ENCODE data around the gene CPAMD8. TPM values are rescaled to one million over a fixed set of nuclear protein-coding genes. Genes with fewer than 3 reads are reported as not detected.

CPAMD8 gene
- total and polyA plus RNA-seq, 10 of the 15 experiments (the other 5 are each of a cell fraction or from before 2014, with no cell fraction given): 0.12 to 0.97 (median 0.25) TPM; not detected in 3

DNA sequence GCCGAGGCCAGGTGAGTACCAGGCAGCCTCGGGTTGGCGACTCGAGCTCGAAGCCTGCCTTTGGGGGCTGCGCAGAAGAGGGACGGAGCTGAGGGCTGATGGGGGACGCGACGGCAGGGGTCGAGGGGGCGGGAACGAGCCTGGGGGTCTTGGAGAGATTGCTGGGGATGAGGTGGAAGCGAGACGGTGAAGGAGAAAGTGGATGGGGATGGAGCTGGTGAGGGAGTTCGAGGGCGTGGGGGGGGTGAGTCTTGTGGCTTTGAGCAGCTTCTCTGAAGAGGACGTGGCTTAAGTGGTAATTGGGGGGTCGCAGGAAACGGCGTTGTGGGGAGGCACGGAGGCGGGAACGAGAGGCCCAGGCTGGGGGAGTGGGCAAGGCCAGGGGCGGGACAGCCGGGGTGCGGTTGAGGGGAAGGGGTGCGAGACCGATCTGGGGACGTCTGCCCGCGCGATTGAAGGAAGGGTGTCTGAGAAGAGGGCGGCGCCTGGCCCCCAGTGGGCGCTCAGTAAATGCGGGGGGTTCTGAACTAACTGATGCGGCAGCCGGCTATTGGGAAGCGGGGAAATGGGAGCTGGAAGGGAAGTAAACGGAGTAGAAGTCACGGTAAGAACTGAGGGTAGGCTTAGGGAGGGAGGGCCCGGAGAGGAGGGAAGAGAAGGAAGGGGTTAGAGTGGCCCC, 49.4 kb upstream of the CPAMD8 start (continued):
- TF ChIP-seq, protein P1, sequence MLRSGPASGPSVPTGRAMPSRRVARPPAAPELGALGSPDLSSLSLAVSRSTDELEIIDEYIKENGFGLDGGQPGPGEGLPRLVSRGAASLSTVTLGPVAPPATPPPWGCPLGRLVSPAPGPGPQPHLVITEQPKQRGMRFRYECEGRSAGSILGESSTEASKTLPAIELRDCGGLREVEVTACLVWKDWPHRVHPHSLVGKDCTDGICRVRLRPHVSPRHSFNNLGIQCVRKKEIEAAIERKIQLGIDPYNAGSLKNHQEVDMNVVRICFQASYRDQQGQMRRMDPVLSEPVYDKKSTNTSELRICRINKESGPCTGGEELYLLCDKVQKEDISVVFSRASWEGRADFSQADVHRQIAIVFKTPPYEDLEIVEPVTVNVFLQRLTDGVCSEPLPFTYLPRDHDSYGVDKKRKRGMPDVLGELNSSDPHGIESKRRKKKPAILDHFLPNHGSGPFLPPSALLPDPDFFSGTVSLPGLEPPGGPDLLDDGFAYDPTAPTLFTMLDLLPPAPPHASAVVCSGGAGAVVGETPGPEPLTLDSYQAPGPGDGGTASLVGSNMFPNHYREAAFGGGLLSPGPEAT (IDR thresholded peaks at IDR 0.05; ENCODE audit: low read depth): 0 out of 2 replicates have a peak, but pooled peaks have one; percentile 13
- TF ChIP-seq, protein P2, sequence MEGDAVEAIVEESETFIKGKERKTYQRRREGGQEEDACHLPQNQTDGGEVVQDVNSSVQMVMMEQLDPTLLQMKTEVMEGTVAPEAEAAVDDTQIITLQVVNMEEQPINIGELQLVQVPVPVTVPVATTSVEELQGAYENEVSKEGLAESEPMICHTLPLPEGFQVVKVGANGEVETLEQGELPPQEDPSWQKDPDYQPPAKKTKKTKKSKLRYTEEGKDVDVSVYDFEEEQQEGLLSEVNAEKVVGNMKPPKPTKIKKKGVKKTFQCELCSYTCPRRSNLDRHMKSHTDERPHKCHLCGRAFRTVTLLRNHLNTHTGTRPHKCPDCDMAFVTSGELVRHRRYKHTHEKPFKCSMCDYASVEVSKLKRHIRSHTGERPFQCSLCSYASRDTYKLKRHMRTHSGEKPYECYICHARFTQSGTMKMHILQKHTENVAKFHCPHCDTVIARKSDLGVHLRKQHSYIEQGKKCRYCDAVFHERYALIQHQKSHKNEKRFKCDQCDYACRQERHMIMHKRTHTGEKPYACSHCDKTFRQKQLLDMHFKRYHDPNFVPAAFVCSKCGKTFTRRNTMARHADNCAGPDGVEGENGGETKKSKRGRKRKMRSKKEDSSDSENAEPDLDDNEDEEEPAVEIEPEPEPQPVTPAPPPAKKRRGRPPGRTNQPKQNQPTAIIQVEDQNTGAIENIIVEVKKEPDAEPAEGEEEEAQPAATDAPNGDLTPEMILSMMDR (IDR thresholded peaks at IDR 0.05 in 2 of 3, conservative IDR thresholded peaks at IDR 0.05 in 1 of 3; ENCODE audit: control insufficient read depth in 2 of 3, extremely low read depth in 1 of 3, insufficient read depth in 1 of 3, low read depth in 3 of 3, low read length in 3 of 3): 0 out of 6 replicates have a peak, but pooled peaks of 1 of the 3 experiments have one; percentile 2

DNA sequence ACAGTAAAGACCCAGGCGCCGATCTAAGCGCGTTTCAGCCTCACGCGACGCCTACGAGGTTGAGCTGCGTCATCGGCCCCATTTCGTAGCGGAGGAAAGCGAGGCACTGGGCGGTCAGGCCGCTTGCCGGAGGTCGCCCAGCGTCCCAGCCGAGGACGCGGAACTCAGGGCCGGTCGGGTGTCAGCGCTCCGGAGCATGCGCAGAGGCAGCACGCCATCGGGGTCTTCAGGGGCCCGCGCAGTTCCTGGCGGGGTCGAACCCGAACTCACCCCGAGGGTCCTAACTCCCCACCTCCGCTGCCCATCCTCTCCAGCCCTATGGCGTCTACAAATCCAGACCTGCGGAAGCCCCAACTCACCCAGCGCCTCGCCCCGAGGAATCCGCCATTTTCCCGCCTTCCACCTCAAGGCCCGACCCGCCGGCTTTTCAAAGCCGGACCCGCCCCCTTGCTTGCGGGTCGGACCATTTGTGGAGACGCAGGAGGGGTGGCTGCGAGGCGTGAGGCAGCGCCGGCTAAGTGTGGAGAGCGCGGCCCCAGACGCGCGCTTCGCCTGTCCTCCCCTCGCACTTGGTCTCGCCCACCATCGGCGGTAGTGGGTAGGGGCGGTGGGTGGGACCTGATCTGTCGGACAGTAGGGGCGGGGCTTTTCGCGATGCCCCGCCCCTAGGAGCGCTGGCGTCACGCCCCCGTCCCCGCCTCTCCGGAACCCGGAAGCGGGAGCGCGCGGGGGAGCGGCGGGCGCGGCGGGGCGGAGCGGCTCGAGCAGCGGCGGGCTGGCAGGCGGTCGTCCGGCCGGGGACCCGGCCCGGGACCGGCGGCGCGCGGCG, 48.6 kb upstream of the CPAMD8 start, which contains the start of the genes HAUS8 and MYO9B:
HAUS8 (minus strand) TSS at position 418 of the 829 bp plus-strand sequence; CDS start at position 388, 30 bp downstream.
MYO9B (plus strand) TSS at position 743 of the 829 bp plus-strand sequence. CDS start 25,941 bp downstream, outside the sequence.
- Histone ChIP-seq H3K9me3 (replicated peaks; ENCODE audit: control insufficient read depth, insufficient read depth, low read length) (no peaks in the 10 kb centered on the region), H3K36me3 (ENCODE audit: control insufficient read depth in 2 of 2, insufficient read depth in 2 of 2, low read length in 1 of 2) (peaks cover 3 to 4% of the 10 kb centered on the region in 2 experiments; a peak in 2 of 4 replicates), H3K4me2 (ENCODE audit: control insufficient read depth, insufficient read depth) (peak within 1 kb of the TSS; percentile 97), H3K9ac (ENCODE audit: control insufficient read depth, insufficient read depth, low read length) (peak within 1 kb of the TSS; percentile 84), H3K27me3 (replicated peaks in 1 of 2; ENCODE audit: control insufficient read depth in 2 of 2, insufficient read depth in 2 of 2, low read length in 1 of 2) (no peaks in the 10 kb centered on the region), H3K4me3 (peak within 1 kb of the TSS; percentile 98), H3K27ac (ENCODE audit: control insufficient read depth, insufficient read depth) (peak within 1 kb of the TSS; percentile 87), H4K20me1 (ENCODE audit: control insufficient read depth, insufficient read depth) (peaks cover 5% of the 10 kb centered on the region), H3K4me1 (ENCODE audit: control insufficient read depth, insufficient read depth, low read length) (peaks cover 29% of the 10 kb centered on the region), H3K79me2 (ENCODE audit: control insufficient read depth, insufficient read depth, low read length) (peaks cover 87% of the 10 kb centered on the region), H2AFZ (ENCODE audit: control insufficient read depth, low read depth, low read length) (peak within 1 kb of the TSS; percentile 75)
- BruUV-seq (replicated peaks): no TSS peak
- under 1% methylated on average over 72 of the region's 103 CpGs for WGBS (ENCODE audit: insufficient coverage, insufficient replicate concordance, low lambda C conversion rate, missing lambda C conversion rate)
- ATAC-seq (peak; percentile 74), FAIRE-seq (peak; percentile 84), DNase-seq (ENCODE audit: low read depth, low spot score) (peak; percentile 95)
- intact Hi-C loops (cut with micrococcal nuclease; ENCODE audit: unreplicated experiment): loop anchor here (1.0 to 2.0 kb wide), 3 partner anchors 60 to 192 kb away; partner anchors contain the start of gene BABAM1
- ChIA-PET POLR2A (interaction anchor here (0.7 to 8.5 kb wide), 3 partner anchors 49 to 148 kb away, joined by 3 to 111 read pairs (median 3); no protein-coding TSS in a partner anchor), RAD21 (ENCODE audit: unreplicated experiment) (interaction anchor here (1.0 to 7.7 kb wide), 7 partner anchors 35 to 206 kb away, joined by 4 to 91 read pairs (median 11); partner anchors contain the start of gene BABAM1), SMC1A (ENCODE audit: uncharacterized antibody, unreplicated experiment) (interaction anchor here (0.6 to 11.7 kb wide), 8 partner anchors 9 to 228 kb away, joined by 3 to 88 read pairs (median 6); partner anchors contain the start of genes ABHD8 and USHBP1), CTCF (interaction anchor here (0.6 to 2.0 kb wide), 6 partner anchors 108 to 360 kb away, joined by 3 to 6 read pairs (median 4); partner anchors contain the start of genes ANKLE1 and BABAM1)
- in situ Hi-C loops (cut with MboI): no loop called here
- peak; percentile 53 for TF ChIP-seq BACH1 (IDR thresholded peaks at IDR 0.05; ENCODE audit: borderline replicate concordance)
- TF ChIP-seq HDGF (IDR thresholded peaks at IDR 0.05): peak; percentile 57; the same call in 1 of the 2 replicates
- no peak for TF ChIP-seq FOS (IDR thresholded peaks at IDR 0.05; ENCODE audit: borderline replicate concordance, extremely low read depth, insufficient read length)
- TF ChIP-seq JUND (IDR thresholded peaks at IDR 0.05; ENCODE audit: low read depth, low read length): peak; percentile 100
- TF ChIP-seq STAT1 (conservative IDR thresholded peaks at IDR 0.05): peak; percentile 98
- peak; percentile 93 for TF ChIP-seq NBN (IDR thresholded peaks at IDR 0.05)
- 0 out of 2 replicates have a peak, but pooled peaks have one; percentile 23 for TF ChIP-seq TCF3 (IDR thresholded peaks at IDR 0.05; ENCODE audit: borderline replicate concordance, insufficient read depth, low read depth, low read length)
- TF ChIP-seq, protein P3, sequence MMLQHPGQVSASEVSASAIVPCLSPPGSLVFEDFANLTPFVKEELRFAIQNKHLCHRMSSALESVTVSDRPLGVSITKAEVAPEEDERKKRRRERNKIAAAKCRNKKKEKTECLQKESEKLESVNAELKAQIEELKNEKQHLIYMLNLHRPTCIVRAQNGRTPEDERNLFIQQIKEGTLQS (IDR thresholded peaks at IDR 0.05; ENCODE audit: borderline replicate concordance, extremely low read depth, low read depth, low read length): no peak
- TF ChIP-seq, protein P4, sequence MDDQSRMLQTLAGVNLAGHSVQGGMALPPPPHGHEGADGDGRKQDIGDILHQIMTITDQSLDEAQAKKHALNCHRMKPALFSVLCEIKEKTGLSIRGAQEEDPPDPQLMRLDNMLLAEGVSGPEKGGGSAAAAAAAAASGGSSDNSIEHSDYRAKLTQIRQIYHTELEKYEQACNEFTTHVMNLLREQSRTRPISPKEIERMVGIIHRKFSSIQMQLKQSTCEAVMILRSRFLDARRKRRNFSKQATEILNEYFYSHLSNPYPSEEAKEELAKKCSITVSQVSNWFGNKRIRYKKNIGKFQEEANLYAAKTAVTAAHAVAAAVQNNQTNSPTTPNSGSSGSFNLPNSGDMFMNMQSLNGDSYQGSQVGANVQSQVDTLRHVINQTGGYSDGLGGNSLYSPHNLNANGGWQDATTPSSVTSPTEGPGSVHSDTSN (IDR thresholded peaks at IDR 0.05; ENCODE audit: insufficient replicate concordance, low read depth, low read length): peak; percentile 11
- TF ChIP-seq SP1 (IDR thresholded peaks at IDR 0.05; ENCODE audit: low read depth, low read length): peak; percentile 95
- TF ChIP-seq CHD2 (IDR thresholded peaks at IDR 0.05; ENCODE audit: borderline replicate concordance, low read depth, low read length): peak; percentile 34; the same call in 1 of the 2 replicates

Measured in GM12878 (cell line).